ENCODE data around the gene EGFR.

- TF ChIP-seq CTCF (IDR thresholded peaks at IDR 0.05; ENCODE audit: low read depth, low read length, poor library complexity, severe bottlenecking) (no peak), EZH2phosphoT487 (IDR thresholded peaks at IDR 0.05; ENCODE audit: borderline replicate concordance, low read length) (no peak)
Observed at GRCh38 chr7:55054758-55055157, 35.9 kb downstream of the EGFR start.
